ENCODE results near the gene TXK.

The TXK gene

GRCh38 chr4:48073567-48074103, 60.4 kb downstream of the TXK start:
- no peaks in the 10 kb centered on the region for H3K4me1 ChIP-seq (ENCODE audit: control insufficient read depth, insufficient read depth, low read length)
- H3K9me3 ChIP-seq (ENCODE audit: control insufficient read depth, low read length): no peaks in the 10 kb centered on the region

GRCh38 chr4:48071191-48071590, 62.9 kb downstream of the TXK start:
- Histone ChIP-seq H3K27me3 (replicated peaks; ENCODE audit: control insufficient read depth, insufficient read depth, low read length) (no peaks in the 10 kb centered on the region), H3K36me3 (ENCODE audit: control insufficient read depth, insufficient read depth, low read length, severe bottlenecking) (no peaks in the 10 kb centered on the region), H3K9me3 (ENCODE audit: control insufficient read depth, low read length) (no peaks in the 10 kb centered on the region), H3K4me3 (ENCODE audit: low read length) (no peak overlapping the region), H3K9ac (ENCODE audit: low read length) (no peak overlapping the region), H3K4me1 (ENCODE audit: control insufficient read depth, insufficient read depth, low read length) (no peaks in the 10 kb centered on the region)
- no peak for DNase-seq (ENCODE audit: low read depth)

More at GRCh38 chr4:48073567-48074103, 60.4 kb downstream of the TXK start:
- Histone ChIP-seq H3K27me3 (replicated peaks; ENCODE audit: control insufficient read depth, insufficient read depth, low read length) (no peaks in the 10 kb centered on the region), H3K36me3 (ENCODE audit: control insufficient read depth, insufficient read depth, low read length, severe bottlenecking) (no peaks in the 10 kb centered on the region), H3K9ac (ENCODE audit: low read length) (no peak overlapping the region), H3K4me3 (ENCODE audit: low read length) (no peak overlapping the region)
- no peak for DNase-seq (ENCODE audit: low read depth)

- H3K27me3 ChIP-seq (replicated peaks; ENCODE audit: control insufficient read depth, insufficient read depth, low read length): no peaks in the 10 kb centered on the region
- no peak overlapping the region for H3K9ac ChIP-seq (ENCODE audit: low read length)
- H3K9me3 ChIP-seq (ENCODE audit: control insufficient read depth, low read length): no peaks in the 10 kb centered on the region
- H3K4me3 ChIP-seq (ENCODE audit: low read length): no peak overlapping the region
- no peaks in the 10 kb centered on the region for H3K36me3 ChIP-seq (ENCODE audit: control insufficient read depth, insufficient read depth, low read length, severe bottlenecking)
- no peak for DNase-seq (ENCODE audit: low read depth)
- no peaks in the 10 kb centered on the region for H3K4me1 ChIP-seq (ENCODE audit: control insufficient read depth, insufficient read depth, low read length)
These were observed 65.0 kb downstream of the TXK start for GRCh38 chr4:48069026-48069425.

GRCh38 chr4:48068182-48068581, 65.9 kb downstream of the TXK start:
- H3K27me3 ChIP-seq (replicated peaks; ENCODE audit: control insufficient read depth, insufficient read depth, low read length): no peaks in the 10 kb centered on the region
- no peaks in the 10 kb centered on the region for H3K4me1 ChIP-seq (ENCODE audit: control insufficient read depth, insufficient read depth, low read length)
- no peaks in the 10 kb centered on the region for H3K36me3 ChIP-seq (ENCODE audit: control insufficient read depth, insufficient read depth, low read length, severe bottlenecking)
- no peak overlapping the region for H3K4me3 ChIP-seq (ENCODE audit: low read length)
- no peak for DNase-seq (ENCODE audit: low read depth)
- H3K9ac ChIP-seq (ENCODE audit: low read length): no peak overlapping the region
- no peaks in the 10 kb centered on the region for H3K9me3 ChIP-seq (ENCODE audit: control insufficient read depth, low read length)

GRCh38 chr4:48067536-48067935, 66.5 kb downstream of the TXK start:
- Histone ChIP-seq H3K9me3 (ENCODE audit: control insufficient read depth, low read length) (no peaks in the 10 kb centered on the region), H3K4me1 (ENCODE audit: control insufficient read depth, insufficient read depth, low read length) (no peaks in the 10 kb centered on the region), H3K36me3 (ENCODE audit: control insufficient read depth, insufficient read depth, low read length, severe bottlenecking) (no peaks in the 10 kb centered on the region), H3K27me3 (replicated peaks; ENCODE audit: control insufficient read depth, insufficient read depth, low read length) (no peaks in the 10 kb centered on the region), H3K4me3 (ENCODE audit: low read length) (no peak overlapping the region), H3K9ac (ENCODE audit: low read length) (no peak overlapping the region)
- DNase-seq (ENCODE audit: low read depth): no peak

GRCh38 chr4:48065587-48066052, 68.4 kb downstream of the TXK start:
- Histone ChIP-seq H3K27me3 (replicated peaks; ENCODE audit: control insufficient read depth, insufficient read depth, low read length) (no peaks in the 10 kb centered on the region), H3K4me3 (ENCODE audit: low read length) (no peak overlapping the region), H3K36me3 (ENCODE audit: control insufficient read depth, insufficient read depth, low read length, severe bottlenecking) (no peaks in the 10 kb centered on the region), H3K9ac (ENCODE audit: low read length) (no peak overlapping the region), H3K9me3 (ENCODE audit: control insufficient read depth, low read length) (no peaks in the 10 kb centered on the region), H3K4me1 (ENCODE audit: control insufficient read depth, insufficient read depth, low read length) (no peaks in the 10 kb centered on the region)
- no peak for DNase-seq (ENCODE audit: low read depth)

- no peaks in the 10 kb centered on the region for H3K36me3 ChIP-seq (ENCODE audit: control insufficient read depth, insufficient read depth, low read length, severe bottlenecking)
- H3K9me3 ChIP-seq (ENCODE audit: control insufficient read depth, low read length): no peaks in the 10 kb centered on the region
- H3K4me1 ChIP-seq (ENCODE audit: control insufficient read depth, insufficient read depth, low read length): no peaks in the 10 kb centered on the region
- H3K27me3 ChIP-seq (replicated peaks; ENCODE audit: control insufficient read depth, insufficient read depth, low read length): no peaks in the 10 kb centered on the region
- no peak overlapping the region for H3K9ac ChIP-seq (ENCODE audit: low read length)
- no peak overlapping the region for H3K4me3 ChIP-seq (ENCODE audit: low read length)
- no peak for DNase-seq (ENCODE audit: low read depth)
These were observed 69.7 kb downstream of the TXK start for GRCh38 chr4:48064349-48064748.

- no peaks in the 10 kb centered on the region for H3K36me3 ChIP-seq (ENCODE audit: control insufficient read depth, insufficient read depth, low read length, severe bottlenecking)
- no peak overlapping the region for H3K9ac ChIP-seq (ENCODE audit: low read length)
- no peaks in the 10 kb centered on the region for H3K4me1 ChIP-seq (ENCODE audit: control insufficient read depth, insufficient read depth, low read length)
- H3K9me3 ChIP-seq (ENCODE audit: control insufficient read depth, low read length): no peaks in the 10 kb centered on the region
- no peak for DNase-seq (ENCODE audit: low read depth)
- H3K27me3 ChIP-seq (replicated peaks; ENCODE audit: control insufficient read depth, insufficient read depth, low read length): no peaks in the 10 kb centered on the region
- no peak overlapping the region for H3K4me3 ChIP-seq (ENCODE audit: low read length)
These were observed 75.2 kb downstream of the TXK start for GRCh38 chr4:48058617-48059530.

- Histone ChIP-seq H3K27me3 (replicated peaks; ENCODE audit: control insufficient read depth, insufficient read depth, low read length) (peaks cover 25% of the 10 kb centered on the region), H3K36me3 (ENCODE audit: control insufficient read depth, insufficient read depth, low read length, severe bottlenecking) (no peaks in the 10 kb centered on the region), H3K9ac (ENCODE audit: low read length) (no peak overlapping the region), H3K4me3 (ENCODE audit: low read length) (no peak overlapping the region), H3K9me3 (ENCODE audit: control insufficient read depth, low read length) (no peaks in the 10 kb centered on the region), H3K4me1 (ENCODE audit: control insufficient read depth, insufficient read depth, low read length) (peaks cover 6% of the 10 kb centered on the region)
- no peak for DNase-seq (ENCODE audit: low read depth)
These were observed 83.0 kb downstream of the TXK start for GRCh38 chr4:48051078-48051477.

GRCh38 chr4:48049483-48049882, 84.6 kb downstream of the TXK start:
- peaks cover 36% of the 10 kb centered on the region for H3K27me3 ChIP-seq (replicated peaks; ENCODE audit: control insufficient read depth, insufficient read depth, low read length)
- DNase-seq (ENCODE audit: low read depth): no peak
- H3K36me3 ChIP-seq (ENCODE audit: control insufficient read depth, insufficient read depth, low read length, severe bottlenecking): no peaks in the 10 kb centered on the region
- H3K4me1 ChIP-seq (ENCODE audit: control insufficient read depth, insufficient read depth, low read length): peaks cover 6% of the 10 kb centered on the region
- H3K4me3 ChIP-seq (ENCODE audit: low read length): no peak overlapping the region
- no peak overlapping the region for H3K9ac ChIP-seq (ENCODE audit: low read length)
- no peaks in the 10 kb centered on the region for H3K9me3 ChIP-seq (ENCODE audit: control insufficient read depth, low read length)

GRCh38 chr4:48047896-48048295, 86.2 kb downstream of the TXK start:
- DNase-seq (ENCODE audit: low read depth): no peak
- no peaks in the 10 kb centered on the region for H3K36me3 ChIP-seq (ENCODE audit: control insufficient read depth, insufficient read depth, low read length, severe bottlenecking)
- H3K9me3 ChIP-seq (ENCODE audit: control insufficient read depth, low read length): no peaks in the 10 kb centered on the region
- H3K4me3 ChIP-seq (ENCODE audit: low read length): no peak overlapping the region
- no peak overlapping the region for H3K9ac ChIP-seq (ENCODE audit: low read length)
- H3K4me1 ChIP-seq (ENCODE audit: control insufficient read depth, insufficient read depth, low read length): peaks cover 6% of the 10 kb centered on the region
- peaks cover 39% of the 10 kb centered on the region for H3K27me3 ChIP-seq (replicated peaks; ENCODE audit: control insufficient read depth, insufficient read depth, low read length)
